GM18873 (cell line): Measurements from ENCODE around the gene MALL.
"Not testable (repeated sequence)": the region's sequence is repeated elsewhere in the genome, so short reads cannot be mapped to it uniquely, and the experiment has no call there.

Experiments used
- ATAC-seq: cut with Tn5 transposase; IDR thresholded peaks from one replicate; pipeline ENCODE4 v1.9.1; 2021; ENCODE audit warnings: mild to moderate bottlenecking, moderate library complexity, moderate number of reproducible peaks; ENCODE audit not compliant: unreplicated experiment, low FRiP score

The MALL gene

GRCh38 chr2:110115291-110116032 is at the start of gene MALL:
MALL (minus strand) TSS chr2:110115822; CDS start chr2:110115792, 30 bp downstream.
- ATAC-seq = no peak

- no peak for ATAC-seq
Measured at GRCh38 chr2:110157153-110157793, 41.7 kb upstream of the MALL start.

DNA sequence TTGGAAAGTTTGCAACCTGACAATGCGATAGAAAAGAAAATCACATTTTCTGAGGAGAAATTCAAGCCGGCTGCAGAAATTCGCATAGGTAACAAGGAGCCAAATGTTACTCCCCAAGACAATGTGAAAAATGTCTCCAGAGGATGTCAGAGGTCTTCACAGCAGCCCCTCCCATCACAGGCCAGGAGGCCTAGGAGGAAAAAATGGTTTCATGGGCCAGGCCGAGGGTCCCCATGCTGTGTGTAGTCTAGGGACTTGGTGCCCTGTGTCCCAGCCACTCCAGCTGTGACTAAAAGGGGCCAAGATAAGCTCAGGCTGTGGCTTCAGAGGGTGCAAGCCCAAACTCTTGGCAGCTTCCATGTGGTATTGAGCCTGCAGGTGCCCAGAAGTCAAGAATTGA is 39.2 kb upstream of the MALL start:
- ATAC-seq = not testable (repeated sequence)

- ATAC-seq = not testable (repeated sequence)
Measured at GRCh38 chr2:110154188-110154587, 38.6 kb upstream of the MALL start.

DNA sequence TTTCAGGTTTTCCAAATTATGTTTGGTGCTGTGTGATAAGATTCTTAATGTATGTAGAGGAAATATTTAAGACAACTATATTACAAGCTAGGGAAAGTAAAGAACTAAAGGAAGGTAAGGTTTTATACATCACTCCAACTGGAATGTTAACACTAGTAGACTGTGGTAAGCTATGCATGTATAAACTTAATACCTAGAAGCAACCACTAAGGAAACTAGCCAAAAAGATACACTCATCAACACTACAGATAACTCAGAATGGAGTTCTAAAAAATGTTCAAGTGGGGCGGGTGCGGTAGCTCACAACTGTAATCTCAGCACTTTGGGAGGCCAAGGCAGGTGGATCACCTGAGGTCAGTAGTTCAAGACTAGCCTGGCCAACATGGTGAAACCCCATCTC is 37.8 kb upstream of the MALL start:
- no peak for ATAC-seq

GRCh38 chr2:110152943-110153342 is 37.3 kb upstream of the MALL start:
- no peak for ATAC-seq

- ATAC-seq = no peak
Measured at GRCh38 chr2:110149330-110150220, 34.0 kb upstream of the MALL start.

- ATAC-seq = no peak
Measured at GRCh38 chr2:110146945-110147332, 31.3 kb upstream of the MALL start.

DNA sequence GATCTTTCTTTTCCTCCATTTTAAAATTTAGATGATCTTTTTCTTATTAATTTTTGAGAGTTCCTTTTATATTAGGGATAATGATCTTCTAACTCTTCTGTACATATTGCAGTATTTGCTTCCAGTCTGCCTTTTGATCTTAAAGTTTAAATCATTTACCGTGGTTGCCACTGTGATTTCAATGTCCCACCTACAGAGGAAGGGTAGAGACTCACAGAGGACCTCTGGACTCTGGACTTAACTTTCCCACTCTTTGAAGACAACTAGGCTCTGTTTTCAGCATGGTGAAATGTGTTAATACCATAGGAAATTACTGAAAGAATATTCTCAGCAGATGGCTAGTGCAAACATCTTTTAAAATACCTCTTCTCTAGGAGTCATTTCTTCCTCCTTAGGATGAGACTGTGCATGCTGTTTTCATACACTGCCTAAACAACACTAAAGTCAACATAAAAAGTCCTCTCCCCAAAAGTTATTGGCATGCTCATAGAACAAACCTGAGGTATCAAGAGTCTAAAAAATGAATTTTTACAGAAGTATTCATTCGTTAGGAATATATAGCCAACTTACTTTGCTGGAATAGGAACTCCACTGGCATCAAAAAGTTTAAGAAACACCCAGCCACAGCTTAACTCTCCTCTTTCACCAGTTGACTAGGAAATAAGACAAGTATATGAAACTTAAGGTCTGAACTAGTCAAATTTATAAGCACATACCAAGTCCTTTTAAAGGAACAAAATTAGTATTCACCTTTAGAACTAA is 30.7 kb upstream of the MALL start:
- ATAC-seq = no peak

GRCh38 chr2:110143982-110144381 is 28.4 kb upstream of the MALL start:
- ATAC-seq = no peak

DNA sequence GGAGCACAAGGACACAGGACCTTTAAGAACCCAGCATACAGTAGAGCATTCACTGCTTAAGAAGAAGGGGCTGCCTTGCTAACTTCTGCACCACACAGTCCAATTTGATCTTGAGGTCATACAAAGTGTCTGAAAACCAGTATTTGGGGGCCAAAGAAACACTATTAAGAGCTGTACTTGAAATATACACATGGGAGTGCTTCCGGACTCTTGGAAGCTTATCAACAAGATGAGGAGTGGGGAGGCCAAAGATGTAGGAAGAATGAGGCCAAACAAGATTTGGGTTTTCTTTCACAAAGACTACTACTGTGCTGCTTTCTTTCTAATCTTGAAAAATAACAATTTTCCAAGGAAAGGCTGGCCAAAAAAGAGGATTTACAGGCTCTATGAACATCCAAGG is 24.8 kb upstream of the MALL start:
- ATAC-seq = no peak

GRCh38 chr2:110134025-110134424 is 18.4 kb upstream of the MALL start:
- no peak for ATAC-seq

GRCh38 chr2:110131166-110131565 is 15.5 kb upstream of the MALL start:
- ATAC-seq = no peak

DNA sequence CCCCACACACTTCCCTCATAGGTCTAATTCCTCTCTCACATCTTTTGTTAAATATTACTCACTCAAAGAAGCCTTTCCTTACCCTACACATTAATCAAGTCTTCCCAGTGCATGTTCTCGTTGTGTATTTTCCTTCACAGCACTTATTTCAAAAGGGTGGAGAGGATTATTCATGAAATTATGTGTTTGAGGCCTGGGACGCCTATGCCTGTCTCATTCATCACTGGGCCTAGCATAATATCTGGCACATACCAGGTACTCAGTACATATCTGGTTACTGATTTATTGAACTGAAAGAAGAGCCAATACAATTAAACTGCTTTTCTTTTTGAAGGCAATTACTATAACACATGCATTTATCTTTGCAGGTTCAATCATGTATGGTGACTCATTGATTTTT is 15.1 kb upstream of the MALL start:
- ATAC-seq = no peak

DNA sequence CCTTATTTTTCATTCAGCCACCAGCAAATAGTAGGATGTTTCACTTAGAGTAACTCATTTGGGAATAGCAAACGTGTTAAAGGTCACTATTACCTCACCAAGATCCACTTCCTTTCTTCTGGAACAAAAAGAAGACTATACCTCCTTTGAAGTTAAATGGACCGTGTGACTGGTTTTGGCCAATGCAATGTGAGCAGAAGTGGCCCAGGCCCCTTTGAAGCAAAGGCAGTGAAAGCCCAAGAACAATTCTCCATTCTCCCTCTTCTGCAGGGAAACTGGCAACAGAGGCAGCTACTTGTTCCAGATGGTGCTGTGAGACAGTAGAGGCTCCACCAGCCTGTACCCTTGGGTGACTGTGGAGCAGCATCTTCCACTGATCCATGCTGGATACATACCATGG is 11.3 kb upstream of the MALL start:
- no peak for ATAC-seq

GRCh38 chr2:110126086-110126773 is 10.6 kb upstream of the MALL start:
- ATAC-seq = no peak

DNA sequence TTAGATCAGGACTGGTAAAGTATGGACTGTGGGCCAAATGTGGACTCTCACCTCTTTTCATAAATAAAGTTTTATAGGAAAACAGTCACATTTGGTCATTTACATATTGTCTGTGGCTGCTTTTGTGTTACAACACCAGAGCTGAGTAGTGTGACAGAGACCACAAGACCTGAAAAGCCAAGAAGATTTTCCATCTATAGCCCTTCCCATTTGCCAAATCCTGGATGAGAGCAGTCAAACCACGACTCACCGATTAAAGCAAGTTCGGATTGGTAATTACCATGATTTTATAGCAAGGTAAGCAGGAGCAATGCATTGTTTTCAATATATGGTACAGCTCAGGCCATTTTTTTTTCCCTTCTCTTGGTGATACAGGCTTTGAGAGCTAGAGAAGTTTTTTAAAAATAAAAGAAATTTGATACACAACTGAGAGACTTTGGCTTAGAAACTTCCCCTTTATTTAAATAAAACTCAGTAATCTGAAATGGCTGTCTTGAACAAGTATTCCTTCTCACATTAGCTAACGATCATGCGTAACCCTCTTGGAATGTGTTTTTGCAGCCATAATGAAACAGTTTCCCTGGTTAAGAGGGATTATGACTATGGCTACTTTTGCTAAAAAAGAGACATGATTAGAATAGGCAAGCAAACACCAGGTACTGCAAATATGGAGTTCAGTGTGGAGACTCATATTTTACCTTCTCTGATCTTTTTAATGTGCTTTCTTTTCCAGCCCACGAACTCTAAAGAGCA is 9.5 kb upstream of the MALL start:
- no peak for ATAC-seq

DNA sequence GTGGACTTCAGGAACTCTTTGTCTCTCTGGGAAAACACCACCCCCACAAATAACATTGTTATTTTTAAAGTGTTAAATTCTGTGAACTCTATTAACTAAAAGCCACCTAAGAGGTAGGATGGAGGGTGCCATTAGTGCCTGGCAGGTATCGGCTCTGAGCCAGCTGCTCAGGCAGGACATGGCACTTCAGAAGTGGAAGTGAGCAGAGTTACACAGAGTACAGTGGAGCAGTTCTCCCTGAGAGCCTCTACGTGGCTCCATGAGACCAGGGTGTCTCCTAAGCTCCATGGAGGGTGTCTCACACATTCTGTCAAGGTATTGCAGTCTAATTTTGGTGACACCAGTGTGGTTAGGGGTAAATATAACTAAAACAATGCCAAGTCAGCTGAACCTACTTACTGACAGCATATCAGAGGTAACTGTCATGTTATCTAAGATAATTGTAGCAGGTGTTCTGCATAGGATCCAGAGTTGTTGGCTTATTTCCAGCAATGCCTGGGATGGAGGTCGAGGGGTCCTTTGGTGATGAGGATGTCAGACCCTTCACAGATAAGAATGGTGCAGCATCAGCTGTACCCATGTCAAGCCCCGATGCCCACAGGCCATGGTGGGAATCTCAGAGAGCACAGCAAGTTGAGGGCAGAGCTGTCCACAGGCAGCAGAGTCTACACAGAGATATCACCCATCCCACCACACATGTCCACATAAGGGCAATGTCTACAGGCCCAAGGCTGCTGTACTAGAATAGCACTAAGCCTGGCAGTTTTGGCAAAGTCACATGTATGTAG is 8.6 kb upstream of the MALL start:
- no peak for ATAC-seq
